ENCODE data around the gene NOC2L. TPM values are rescaled to one million over a fixed set of nuclear protein-coding genes. Genes with fewer than 3 reads are reported as not detected.

The NOC2L gene
- total RNA-seq, 2 donors from 2014 or later: 66.3 to 112 TPM

DNA sequence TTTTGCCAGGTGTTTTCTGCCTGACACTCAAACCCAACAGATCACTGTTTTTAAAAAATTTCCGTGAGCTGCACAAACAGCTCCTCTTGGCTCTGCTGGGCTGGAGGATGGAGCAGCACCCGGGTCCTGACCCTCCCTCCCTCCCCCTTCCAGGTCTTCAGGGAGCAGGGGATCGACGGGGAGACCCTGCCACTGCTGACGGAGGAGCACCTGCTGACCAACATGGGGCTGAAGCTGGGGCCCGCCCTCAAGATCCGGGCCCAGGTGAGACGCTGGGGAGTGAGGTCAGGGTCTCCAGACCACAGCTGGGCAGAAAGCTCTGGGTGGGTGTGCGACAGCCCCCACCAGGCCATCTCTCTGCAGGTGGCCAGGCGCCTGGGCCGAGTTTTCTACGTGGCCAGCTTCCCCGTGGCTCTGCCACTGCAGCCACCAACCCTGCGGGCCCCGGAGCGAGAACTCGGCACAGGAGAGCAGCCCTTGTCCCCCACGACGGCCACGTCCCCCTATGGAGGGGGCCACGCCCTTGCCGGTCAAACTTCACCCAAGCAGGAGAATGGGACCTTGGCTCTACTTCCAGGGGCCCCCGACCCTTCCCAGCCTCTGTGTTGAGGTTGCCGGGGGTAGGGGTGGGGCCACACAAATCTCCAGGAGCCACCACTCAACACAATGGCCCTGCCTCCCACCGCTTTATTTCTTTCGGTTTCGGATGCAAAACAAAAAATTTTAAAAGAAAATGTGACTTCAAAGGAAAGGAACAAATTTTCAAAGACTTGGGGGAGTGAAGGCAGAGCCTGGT lies 15.3 kb downstream of the NOC2L start:
- ATAC-seq (no peak), DNase-seq (ENCODE audit: low spot score in 2 of 2) (no peak)
- H3K9me3 Mint-ChIP-seq: no peaks in the 10 kb centered on the region
- H3K27ac Mint-ChIP-seq: no peak overlapping the region
- peaks cover 0 to 10% of the 10 kb centered on the region in 2 donors for H3K36me3 Mint-ChIP-seq

DNA sequence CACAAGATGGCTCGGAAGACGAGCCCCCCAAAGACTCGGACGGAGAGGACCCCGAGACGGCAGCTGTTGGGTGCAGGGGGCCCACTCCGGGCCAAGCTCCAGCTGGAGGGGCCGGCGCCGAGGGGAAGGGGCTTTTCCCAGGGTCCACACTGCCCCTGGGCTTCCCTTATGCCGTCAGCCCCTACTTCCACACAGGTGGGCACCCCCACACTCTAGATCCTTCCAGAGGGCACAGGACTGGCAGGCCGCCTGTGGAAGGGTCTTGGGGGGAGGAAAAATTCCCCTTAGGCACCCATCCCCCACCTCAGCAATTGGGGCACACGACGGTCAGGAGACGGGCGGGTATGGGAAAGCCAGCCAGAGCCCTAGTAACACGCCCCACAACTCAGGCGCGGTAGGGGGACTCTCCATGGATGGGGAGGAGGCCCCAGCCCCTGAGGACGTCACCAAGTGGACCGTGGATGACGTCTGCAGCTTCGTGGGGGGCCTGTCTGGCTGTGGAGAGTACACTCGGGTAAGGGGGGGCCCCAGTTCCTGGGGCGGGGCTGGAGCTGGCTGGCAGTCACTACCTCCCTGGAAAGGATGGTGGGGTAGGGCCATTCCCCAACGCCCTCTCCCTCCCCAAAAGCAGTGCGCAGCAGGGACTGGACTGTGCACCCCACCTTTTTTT lies 16.1 kb downstream of the NOC2L start:
- Mint-ChIP-seq H3K36me3 (peaks cover 0 to 10% of the 10 kb centered on the region in 2 donors), H3K9me3 (no peaks in the 10 kb centered on the region), H3K27ac (no peak overlapping the region)
- DNase-seq (ENCODE audit: low spot score in 2 of 2) (no peak), ATAC-seq (no peak)

DNA sequence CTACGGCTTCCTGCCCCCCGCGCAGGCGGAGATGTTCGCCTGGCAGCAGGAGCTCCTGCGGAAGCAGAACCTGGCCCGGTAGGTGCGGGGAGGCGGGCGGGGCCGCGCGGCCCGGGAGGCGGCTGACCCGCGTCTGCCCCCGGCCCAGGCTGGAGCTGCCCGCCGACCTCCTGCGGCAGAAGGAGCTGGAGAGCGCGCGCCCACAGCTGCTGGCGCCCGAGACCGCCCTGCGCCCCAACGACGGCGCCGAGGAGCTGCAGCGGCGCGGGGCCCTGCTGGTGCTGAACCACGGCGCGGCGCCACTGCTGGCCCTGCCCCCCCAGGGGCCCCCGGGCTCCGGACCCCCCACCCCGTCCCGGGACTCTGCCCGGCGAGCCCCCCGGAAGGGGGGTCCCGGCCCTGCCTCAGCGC lies 16.6 kb downstream of the NOC2L start:
- no peak overlapping the region for H3K27ac Mint-ChIP-seq
- no peak for ATAC-seq

DNA sequence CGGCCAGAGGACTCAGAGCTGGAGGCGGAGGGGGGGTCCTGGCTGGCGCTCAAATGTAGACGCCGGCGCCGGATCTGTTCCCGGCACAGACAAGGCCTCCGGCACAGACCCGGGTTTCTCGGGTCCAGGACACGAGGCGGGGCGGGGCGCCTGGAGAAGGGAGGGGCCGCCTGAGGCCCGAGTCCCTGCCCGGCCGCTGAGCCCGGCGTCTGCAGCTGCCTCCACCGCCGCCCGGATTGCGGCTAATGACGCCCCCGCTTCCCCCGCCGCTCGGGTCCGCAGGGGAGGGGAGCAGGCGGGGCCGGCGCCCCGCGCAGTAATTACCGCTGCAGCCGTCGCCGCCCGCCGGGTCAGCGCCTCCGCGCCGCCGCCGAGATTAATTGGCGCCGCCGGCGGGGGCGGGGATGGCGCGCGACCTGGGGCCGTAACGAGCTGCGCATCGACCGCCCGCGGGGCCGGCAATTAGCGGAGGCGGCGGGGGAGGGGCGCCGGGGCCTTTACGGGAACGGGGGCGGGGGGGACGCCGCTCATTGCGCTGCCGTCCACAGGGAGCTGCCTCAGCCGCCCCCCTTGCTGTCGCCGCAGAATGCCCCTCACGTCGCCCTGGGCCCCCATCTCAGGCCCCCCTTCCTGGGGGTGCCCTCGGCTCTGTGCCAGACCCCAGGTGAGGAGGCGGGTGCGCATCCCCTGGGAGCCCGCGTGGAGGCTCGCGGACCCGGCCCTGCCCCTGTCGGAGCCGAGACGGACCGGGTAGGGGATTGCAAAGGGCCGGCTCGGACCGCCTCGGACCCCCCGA lies 17.3 kb downstream of the NOC2L start:
- Mint-ChIP-seq H3K36me3 (peaks cover 0 to 10% of the 10 kb centered on the region in 2 donors), H3K27ac (no peak overlapping the region), H3K9me3 (no peaks in the 10 kb centered on the region)
- DNase-seq (ENCODE audit: low spot score in 2 of 2) (no peak), ATAC-seq (peak; percentile 28)

More for the DNA sequence above, 16.6 kb downstream of the NOC2L start:
- Mint-ChIP-seq H3K36me3 (peaks cover 0 to 10% of the 10 kb centered on the region in 2 donors), H3K9me3 (no peaks in the 10 kb centered on the region)
- no peak for DNase-seq (ENCODE audit: low spot score in 2 of 2)

DNA sequence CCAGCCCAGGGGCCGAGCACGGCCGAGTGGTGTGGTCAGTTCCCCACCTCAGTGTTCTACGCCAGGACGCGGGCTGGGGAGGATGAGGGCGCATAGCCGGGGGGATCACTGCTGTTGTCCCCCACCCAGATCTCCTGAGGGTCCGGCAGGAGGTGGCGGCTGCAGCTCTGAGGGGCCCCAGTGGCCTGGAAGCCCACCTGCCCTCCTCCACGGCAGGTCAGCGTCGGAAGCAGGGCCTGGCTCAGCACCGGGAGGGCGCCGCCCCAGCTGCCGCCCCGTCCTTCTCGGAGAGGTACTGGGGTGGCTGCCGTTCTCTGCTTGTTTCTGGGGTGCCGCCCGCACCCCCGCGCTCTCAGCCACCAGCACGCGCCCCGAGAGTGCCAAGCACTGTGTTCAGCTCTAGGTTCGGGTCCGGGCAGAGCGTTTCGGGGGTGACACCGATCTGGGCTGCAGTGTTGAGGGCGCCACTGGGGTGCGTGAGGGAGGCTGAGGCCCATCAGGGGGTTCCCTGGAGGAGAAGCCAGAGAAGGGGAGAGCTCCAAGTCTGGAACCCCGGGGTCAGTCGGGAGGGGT lies 18.0 kb downstream of the NOC2L start:
- H3K27ac Mint-ChIP-seq: no peak overlapping the region
- H3K36me3 Mint-ChIP-seq: peaks cover 0 to 10% of the 10 kb centered on the region in 2 donors
- H3K9me3 Mint-ChIP-seq: no peaks in the 10 kb centered on the region
- DNase-seq (ENCODE audit: low spot score in 2 of 2) (no peak), ATAC-seq (peak in 1 of 2 donors; percentile 12)

DNA sequence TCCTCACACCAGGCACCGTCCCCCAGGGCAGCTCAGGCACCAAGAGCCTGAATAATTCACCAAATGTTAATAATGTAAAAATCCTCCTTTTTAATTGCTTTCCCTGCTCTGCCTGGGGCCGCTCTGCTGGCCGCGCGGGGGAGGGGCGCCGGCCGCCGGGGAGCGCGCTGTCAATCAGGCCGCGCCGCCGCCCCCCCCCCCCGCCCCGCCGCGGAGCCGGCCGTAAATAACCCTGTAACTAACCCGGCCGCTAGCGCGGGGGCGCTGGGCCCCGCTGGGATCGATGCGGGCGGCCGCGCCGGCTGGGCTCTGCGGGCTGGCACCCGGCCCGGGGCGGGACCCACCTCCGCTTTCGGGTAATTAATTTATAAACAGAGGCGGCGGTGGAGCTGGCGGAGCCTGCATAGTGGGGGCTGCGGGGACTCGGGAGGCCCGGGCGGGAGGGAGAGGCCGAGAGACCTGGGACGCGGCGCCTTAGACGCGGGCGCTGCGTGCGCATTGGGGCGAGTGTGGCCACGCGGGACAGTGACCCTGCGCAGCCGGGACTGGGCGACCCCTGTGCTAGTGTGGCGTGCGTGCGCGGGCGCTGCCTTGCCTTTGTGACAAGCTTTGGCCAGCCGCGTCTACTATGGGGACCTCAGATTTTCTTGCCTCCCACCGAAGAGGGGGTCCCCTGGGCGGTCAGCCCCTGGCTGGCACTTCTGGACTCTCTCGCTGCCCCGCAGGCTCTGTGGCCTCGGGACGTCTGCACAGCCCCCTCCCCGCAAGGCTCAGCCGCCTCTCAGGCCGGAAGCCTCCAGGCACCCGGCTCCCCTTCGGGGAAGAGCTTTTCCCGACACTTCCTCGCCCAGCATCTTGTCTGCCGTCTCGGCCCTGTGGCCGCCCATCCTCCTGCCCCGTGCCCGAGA lies 18.7 kb downstream of the NOC2L start:
- DNase-seq (ENCODE audit: low spot score in 2 of 2) (no peak), ATAC-seq (peak; percentile 6 to 19)
- Mint-ChIP-seq H3K27ac (no peak overlapping the region), H3K9me3 (no peaks in the 10 kb centered on the region), H3K36me3 (peaks cover 0 to 10% of the 10 kb centered on the region in 2 donors)

DNA sequence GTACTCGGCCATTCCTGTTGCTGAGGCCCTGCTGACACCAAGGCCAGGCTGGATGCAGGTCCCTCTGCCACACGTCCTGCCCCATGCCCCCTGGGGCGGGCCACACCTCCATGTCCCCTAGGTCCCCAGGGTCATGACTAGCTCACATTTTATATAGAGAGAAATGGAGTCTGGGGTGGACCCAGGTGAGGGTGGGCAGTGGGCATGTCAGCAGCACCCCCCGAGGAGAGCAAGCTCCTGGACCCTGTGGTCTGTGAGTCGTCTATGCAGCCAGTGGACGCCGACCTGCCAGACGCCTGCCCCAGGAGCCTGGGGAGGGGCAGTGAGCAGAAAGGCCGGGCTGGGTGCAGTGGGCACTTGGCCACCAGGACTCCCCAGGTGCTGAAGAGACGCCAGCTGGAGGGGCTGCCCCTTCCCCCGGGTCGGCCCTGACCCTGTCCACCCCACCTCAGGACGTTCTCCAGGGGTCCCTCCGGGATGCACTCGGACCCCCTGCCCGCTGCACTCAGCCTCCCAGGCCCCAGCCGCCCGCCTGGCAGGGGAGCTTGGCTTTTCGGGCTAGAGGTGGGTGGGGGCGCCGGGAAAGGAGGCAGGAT lies 19.4 kb downstream of the NOC2L start:
- H3K27ac Mint-ChIP-seq: no peak overlapping the region
- H3K9me3 Mint-ChIP-seq: no peaks in the 10 kb centered on the region
- ATAC-seq: no peak
- DNase-seq (ENCODE audit: low spot score in 2 of 2): no peak
- H3K36me3 Mint-ChIP-seq: peaks cover 0 to 6% of the 10 kb centered on the region in 2 donors

DNA sequence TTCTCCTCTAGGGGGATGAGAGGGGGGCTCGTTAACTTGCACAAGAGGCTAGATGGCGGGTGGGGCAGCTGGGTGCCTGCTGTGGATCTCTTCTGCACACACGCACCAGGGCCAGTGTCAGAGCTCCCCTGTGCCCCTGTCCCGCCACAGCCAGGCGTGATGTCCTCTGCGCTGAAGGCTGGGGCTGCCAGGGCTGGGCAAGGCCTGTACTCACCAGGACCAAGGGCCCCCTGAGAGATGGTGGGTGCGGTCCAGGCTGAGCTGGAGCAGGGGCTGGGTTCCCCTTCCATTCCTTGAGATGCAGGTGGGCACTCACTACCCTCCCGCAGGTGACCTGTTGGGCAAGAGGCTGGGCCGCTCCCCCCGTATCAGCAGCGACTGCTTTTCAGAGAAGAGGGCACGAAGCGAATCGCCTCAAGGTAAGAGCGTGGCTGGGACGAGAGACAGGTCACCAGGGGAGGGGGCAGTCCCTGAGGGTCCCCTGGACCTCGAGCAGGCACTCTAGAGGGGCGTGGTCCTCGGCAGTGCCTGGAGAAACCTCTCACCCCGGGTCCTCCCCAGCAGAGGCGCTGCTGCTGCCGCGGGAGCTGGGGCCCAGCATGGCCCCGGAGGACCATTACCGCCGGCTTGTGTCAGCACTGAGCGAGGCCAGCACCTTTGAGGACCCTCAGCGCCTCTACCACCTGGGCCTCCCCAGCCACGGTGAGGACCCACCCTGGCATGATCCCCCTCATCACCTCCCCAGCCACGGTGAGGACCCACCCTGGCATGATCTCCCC lies 20.2 kb downstream of the NOC2L start:
- Mint-ChIP-seq H3K27ac (no peak overlapping the region), H3K9me3 (no peaks in the 10 kb centered on the region), H3K36me3 (no peaks in the 10 kb centered on the region)
- ATAC-seq: no peak
- DNase-seq (ENCODE audit: low spot score in 2 of 2): no peak

DNA sequence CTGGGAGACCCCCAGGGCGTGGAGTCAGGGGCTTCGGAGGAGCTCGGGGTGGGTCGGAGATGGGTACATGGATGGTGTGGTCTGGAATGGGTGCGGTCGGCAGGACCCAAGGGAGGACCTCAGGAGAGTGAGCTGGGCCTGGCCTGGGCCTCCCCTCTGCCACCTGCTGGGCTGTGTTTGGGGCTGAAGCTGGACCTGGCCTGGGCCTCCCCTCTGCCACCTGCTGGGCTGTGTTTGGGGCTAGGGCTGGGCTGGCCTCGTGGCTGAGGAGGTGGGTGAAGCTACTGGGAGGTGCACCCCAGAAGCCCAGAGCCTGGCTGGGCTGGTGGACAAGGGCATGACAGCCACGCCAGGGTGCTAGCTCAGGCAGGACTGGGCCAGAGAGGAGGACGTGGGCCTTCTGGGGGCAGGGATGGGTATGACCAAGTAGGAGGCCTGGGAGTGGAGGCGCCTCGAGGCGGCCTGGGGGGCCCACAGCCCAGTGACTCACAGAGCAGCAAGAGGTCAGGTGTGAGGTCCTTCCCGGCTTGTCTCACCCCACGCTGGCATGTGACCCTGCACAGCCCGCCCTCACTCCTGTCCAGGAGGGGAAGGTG lies 20.9 kb downstream of the NOC2L start:
- ATAC-seq (peak; percentile 36 to 65), DNase-seq (ENCODE audit: low spot score in 2 of 2) (no peak)
- Mint-ChIP-seq H3K36me3 (no peaks in the 10 kb centered on the region), H3K27ac (no peak overlapping the region), H3K9me3 (no peaks in the 10 kb centered on the region)

DNA sequence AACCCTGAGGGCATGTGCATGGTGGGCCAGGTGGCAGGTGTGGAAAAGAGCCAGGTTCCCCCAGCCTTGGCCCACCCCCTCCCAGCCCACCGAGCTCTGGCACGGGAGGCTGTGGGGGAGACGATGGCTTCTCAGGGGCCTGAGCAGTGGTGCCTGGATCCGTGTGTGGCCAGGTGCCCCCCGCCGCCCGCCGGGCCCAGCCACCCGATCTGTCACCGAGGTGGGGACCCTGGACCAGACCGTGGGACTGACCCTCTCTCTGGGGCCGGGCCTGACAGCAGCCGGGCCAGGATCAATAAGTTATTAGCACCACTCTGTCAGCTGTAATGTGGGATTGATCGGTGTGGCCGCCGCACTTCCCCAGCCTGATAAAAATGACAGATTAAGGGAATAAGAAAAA lies 21.5 kb downstream of the NOC2L start:
- ATAC-seq: no peak
- Mint-ChIP-seq H3K9me3 (no peaks in the 10 kb centered on the region), H3K36me3 (no peaks in the 10 kb centered on the region), H3K27ac (no peak overlapping the region)
- no peak for DNase-seq (ENCODE audit: low spot score in 2 of 2)

DNA sequence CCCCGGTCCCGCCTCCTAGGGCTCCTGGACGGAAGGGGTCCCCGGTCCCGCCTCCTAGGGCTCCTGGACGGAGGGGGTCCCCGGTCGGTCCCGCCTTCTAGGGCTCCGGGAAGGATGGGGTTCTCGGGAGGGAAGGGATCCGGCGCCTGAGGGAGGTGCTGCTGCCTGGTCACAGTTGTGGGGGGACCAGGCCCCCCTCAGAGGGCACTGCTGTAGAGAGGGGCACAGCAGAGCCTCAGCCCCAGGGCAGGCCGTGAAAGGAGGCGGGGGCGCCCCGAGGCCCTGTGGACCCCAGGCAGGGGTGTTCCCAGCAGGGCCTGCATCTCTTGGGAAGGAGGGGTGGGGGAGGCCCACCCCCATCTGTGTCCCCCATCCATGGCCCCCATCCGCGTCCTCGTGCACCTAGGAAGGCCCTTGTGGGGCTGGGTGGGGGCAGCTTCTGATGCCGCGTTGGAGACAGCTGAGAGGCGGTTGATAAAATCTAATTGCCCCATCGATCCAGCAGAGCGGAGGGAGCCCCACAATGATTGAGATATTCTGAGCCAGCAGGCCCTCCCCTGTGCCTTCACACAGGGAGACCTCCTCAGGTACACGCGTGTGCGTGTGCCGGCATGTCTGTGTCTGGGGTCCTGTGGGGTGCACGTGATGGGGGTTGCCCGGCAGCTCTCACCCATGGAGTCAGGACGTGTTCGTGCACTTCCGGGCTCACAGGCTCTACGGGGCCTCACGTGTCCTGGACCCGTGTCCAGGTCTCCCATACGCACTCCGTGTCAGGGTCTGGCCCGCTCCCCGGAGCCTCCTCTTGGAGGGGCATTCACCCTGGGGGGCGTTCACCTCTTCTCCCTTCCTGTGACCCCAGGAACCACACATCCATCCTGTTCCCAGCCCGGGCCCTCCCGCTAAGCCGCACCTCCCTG lies 22.4 kb downstream of the NOC2L start:
- DNase-seq (ENCODE audit: low spot score in 2 of 2) (no peak), ATAC-seq (no peak)
- Mint-ChIP-seq H3K27ac (no peak overlapping the region), H3K36me3 (no peaks in the 10 kb centered on the region), H3K9me3 (no peaks in the 10 kb centered on the region)

DNA sequence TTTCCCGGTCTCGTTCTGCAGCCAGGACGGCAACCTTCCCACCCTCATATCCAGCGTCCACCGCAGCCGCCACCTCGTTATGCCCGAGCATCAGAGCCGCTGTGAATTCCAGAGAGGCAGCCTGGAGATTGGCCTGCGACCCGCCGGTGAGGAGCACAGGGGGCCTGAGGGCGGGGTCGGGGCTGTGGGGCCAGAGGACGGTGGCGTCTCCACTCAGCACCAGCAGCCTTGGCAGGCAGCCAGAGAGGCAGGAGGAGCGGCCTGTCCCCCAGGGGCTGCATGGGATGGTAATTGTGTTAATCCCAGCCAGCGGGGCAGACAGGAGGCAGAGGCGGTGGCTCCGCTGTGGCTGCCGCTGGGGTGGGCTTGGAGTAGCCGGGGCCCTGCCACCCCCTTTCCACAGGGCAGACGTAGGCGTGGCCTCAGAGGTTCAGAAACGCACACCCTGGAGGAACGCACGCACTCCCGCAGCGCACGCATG lies 23.3 kb downstream of the NOC2L start:
- Mint-ChIP-seq H3K27ac (no peak overlapping the region), H3K36me3 (no peaks in the 10 kb centered on the region), H3K9me3 (no peaks in the 10 kb centered on the region)
- DNase-seq (ENCODE audit: low spot score in 2 of 2): no peak
- no peak for ATAC-seq

DNA sequence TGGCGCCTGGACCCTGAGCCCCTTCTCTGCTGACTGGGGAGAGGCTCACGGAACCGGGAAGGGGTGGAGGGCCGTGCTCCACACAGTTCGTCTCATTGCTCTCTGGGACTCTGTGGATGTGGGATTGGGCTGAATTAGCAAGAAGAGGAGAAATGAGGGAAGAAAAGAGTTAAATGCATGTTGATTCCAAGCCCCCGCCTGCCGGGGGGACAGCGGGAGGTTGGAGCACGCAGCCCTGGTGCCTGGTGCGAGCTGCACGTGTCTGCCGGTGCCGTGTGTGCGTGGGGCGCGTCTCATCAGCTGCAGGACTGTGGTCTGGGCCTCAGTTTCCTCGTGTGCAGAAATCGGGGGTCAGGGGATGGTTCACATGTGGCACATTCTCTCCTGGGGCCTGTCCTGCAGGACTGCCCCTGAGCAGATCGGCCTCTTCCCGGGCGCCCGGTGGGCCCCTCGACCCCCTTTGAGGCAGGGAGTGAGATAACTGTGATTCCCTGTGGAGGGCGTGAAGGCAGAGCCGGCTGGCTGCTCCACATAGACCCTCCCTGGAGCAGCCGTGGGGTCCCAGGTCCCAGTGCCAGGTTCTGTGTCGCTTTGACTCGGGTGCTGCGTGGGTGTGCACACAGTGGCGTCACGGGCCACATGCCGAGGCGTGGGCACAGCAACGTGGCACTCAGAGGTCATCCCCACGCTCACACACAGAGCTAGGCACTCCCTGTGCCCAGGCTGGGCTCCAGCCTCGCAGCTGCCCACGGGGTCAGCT lies 23.9 kb downstream of the NOC2L start:
- DNase-seq (ENCODE audit: low spot score in 2 of 2) (no peak), ATAC-seq (no peak)
- Mint-ChIP-seq H3K27ac (no peak overlapping the region), H3K36me3 (no peaks in the 10 kb centered on the region), H3K9me3 (no peaks in the 10 kb centered on the region)

Data from activated naive CD4-positive, alpha-beta T cell treated with anti-CD3 and anti-CD28 coated beads, Interleukin-2, amount 50 U/mL, for 72 hours (primary cell).